Esophagus squamous epithelium (tissue), 4 donors: Measurements from ENCODE around the gene ZXDB.

Experiments used
- POLR2A ChIP-seq, 4 donors: fragments of 450-650 bp; IDR thresholded peaks; one replicate each; pipeline ENCODE4 v1.6.1; 2017; ENCODE audit warnings: antibody characterized with exemption in 4 of 4, mild to moderate bottlenecking in 4 of 4, moderate library complexity in 3 of 4
- TF ChIP-seq, protein P1 (sequence below), 6 experiments: fragments of 450-650 bp in 4 of 6; fragments of 200-600 bp in 2 of 6; sonication (generic) in 2 of 6; IDR thresholded peaks; one replicate each; pipeline ENCODE4 v1.5.1; 2016 to 2019; ENCODE audit warnings: antibody characterized with exemption in 6 of 6, mild to moderate bottlenecking in 4 of 6, moderate library complexity in 4 of 6

- TF ChIP-seq POLR2A (IDR thresholded peaks at IDR 0.05): no peak
- TF ChIP-seq, protein P1, sequence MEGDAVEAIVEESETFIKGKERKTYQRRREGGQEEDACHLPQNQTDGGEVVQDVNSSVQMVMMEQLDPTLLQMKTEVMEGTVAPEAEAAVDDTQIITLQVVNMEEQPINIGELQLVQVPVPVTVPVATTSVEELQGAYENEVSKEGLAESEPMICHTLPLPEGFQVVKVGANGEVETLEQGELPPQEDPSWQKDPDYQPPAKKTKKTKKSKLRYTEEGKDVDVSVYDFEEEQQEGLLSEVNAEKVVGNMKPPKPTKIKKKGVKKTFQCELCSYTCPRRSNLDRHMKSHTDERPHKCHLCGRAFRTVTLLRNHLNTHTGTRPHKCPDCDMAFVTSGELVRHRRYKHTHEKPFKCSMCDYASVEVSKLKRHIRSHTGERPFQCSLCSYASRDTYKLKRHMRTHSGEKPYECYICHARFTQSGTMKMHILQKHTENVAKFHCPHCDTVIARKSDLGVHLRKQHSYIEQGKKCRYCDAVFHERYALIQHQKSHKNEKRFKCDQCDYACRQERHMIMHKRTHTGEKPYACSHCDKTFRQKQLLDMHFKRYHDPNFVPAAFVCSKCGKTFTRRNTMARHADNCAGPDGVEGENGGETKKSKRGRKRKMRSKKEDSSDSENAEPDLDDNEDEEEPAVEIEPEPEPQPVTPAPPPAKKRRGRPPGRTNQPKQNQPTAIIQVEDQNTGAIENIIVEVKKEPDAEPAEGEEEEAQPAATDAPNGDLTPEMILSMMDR (IDR thresholded peaks at IDR 0.05): no peak
Observed at GRCh38 chrX:57583477-57583876, 8.3 kb upstream of the ZXDB start.
